ENCODE data around the gene CNBP. TPM values are rescaled to one million over a fixed set of nuclear protein-coding genes. Genes with fewer than 3 reads are reported as not detected.
A peak's percentile ranks its signal among the peaks of the same experiment; 100 is the strongest.

The CNBP gene
- total and polyA plus RNA-seq, 9 of the 15 experiments (the other 6 are each of a cell fraction or from before 2014, with no cell fraction given) = 284 to 717 (median 412) TPM

DNA sequence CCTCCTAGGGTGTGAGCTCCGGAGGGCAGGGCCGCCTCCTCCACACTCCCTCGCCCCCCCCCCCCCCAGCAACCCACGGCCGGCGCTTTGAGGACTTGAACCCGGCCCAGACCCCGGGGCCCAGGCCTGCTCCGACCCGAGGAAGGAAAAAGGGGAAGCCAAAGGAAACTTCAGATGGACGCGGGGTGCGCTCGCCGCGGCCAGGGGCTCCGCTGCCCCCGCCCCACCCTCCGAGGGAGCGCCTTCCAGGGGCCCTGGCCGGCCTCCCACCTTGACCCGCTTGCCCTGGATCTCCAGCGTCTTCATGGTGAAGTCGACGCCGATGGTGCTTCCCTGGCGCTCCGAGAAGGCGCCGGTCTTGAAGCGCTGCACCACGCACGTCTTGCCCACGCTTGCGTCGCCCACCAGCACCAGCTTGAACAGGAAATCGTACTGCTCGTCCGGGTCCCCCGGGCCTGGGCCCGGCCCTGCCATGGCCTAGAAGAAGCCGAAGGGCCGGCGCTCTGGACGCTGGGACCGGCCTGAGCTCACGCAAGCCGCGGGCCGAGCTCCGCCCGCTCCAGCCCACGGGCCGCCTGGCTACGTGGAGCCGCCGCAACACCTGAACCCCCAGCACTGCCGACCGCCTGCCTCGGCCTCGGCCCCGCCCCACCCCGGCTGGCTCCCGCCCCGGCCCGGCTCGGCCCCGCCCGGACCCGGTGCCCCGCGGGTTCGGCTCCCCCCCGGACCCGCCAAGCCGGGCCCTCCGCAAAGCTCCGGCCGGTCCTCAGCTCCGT, 62.5 kb downstream of the CNBP start:
- H3K4me3 ChIP-seq = peak overlapping the region; percentile 58
- H3K4me1 ChIP-seq (replicated peaks in 1 of 2; ENCODE audit: control insufficient read depth in 2 of 2, insufficient read depth in 2 of 2, low read length in 2 of 2) = peaks cover 20 to 30% of the 10 kb centered on the region in 2 experiments
- peaks cover 15% of the 10 kb centered on the region; the same call in 2 of the 3 replicates for H3K79me2 ChIP-seq (ENCODE audit: control insufficient read depth, insufficient read depth, low read length)
- CTCF ChIA-PET (ENCODE audit: low intra/inter-chr PET ratio) = no interaction called here
- peak; percentile 57 for ATAC-seq
- DNase-seq (ENCODE audit: extremely low read depth in 1 of 4, low spot score in 3 of 4) = no peak
- H3K9me3 ChIP-seq (replicated peaks; ENCODE audit: control insufficient read depth, insufficient read depth, low read depth, low read length) = no peaks in the 10 kb centered on the region
- no peak for FAIRE-seq
- in situ Hi-C loops (cut with MboI) = no loop called here
- no peaks in the 10 kb centered on the region for H3K36me3 ChIP-seq (ENCODE audit: control insufficient read depth, insufficient read depth, low read length)
- no peaks in the 10 kb centered on the region for H3K27me3 ChIP-seq (ENCODE audit: control insufficient read depth in 2 of 2, insufficient read depth in 2 of 2, low read length in 2 of 2)
- WGBS (ENCODE audit: insufficient coverage, low coverage, missing lambda C conversion rate) = 1% methylated on average over 20 of the region's 80 CpGs
- H3K9me1 ChIP-seq (ENCODE audit: control insufficient read depth, insufficient read depth, low read length) = no peaks in the 10 kb centered on the region
- H3K9ac ChIP-seq (ENCODE audit: insufficient read depth in 1 of 2, low read depth in 2 of 2, low read length in 2 of 2) = peak overlapping the region; percentile 68 to 94
- no peaks in the 10 kb centered on the region for H4K20me1 ChIP-seq (replicated peaks; ENCODE audit: control insufficient read depth, insufficient read depth, low read length)
- POLR2A ChIA-PET = interaction anchor here (0.6 to 2.1 kb wide), 8 partner anchors 8 to 124 kb away, joined by 3 to 10 read pairs (median 4); no protein-coding TSS in a partner anchor
- peak overlapping the region; percentile 75 for H3K27ac ChIP-seq (ENCODE audit: extremely low read depth, low read depth, low read length)
- peak overlapping the region; percentile 69 for H2AFZ ChIP-seq (ENCODE audit: low read depth, low read length)
- intact Hi-C loops (cut with micrococcal nuclease) = no loop called here
- H3K4me2 ChIP-seq (ENCODE audit: insufficient read depth, low read length) = peak overlapping the region; percentile 87
- no TSS peak for BruUV-seq (replicated peaks)
- TF ChIP-seq, protein P1, sequence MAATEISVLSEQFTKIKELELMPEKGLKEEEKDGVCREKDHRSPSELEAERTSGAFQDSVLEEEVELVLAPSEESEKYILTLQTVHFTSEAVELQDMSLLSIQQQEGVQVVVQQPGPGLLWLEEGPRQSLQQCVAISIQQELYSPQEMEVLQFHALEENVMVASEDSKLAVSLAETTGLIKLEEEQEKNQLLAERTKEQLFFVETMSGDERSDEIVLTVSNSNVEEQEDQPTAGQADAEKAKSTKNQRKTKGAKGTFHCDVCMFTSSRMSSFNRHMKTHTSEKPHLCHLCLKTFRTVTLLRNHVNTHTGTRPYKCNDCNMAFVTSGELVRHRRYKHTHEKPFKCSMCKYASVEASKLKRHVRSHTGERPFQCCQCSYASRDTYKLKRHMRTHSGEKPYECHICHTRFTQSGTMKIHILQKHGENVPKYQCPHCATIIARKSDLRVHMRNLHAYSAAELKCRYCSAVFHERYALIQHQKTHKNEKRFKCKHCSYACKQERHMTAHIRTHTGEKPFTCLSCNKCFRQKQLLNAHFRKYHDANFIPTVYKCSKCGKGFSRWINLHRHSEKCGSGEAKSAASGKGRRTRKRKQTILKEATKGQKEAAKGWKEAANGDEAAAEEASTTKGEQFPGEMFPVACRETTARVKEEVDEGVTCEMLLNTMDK (IDR thresholded peaks at IDR 0.05; ENCODE audit: borderline replicate concordance, insufficient read depth, low read depth, low read length, poor library complexity, severe bottlenecking) = no peak
- TF ChIP-seq, protein P2, sequence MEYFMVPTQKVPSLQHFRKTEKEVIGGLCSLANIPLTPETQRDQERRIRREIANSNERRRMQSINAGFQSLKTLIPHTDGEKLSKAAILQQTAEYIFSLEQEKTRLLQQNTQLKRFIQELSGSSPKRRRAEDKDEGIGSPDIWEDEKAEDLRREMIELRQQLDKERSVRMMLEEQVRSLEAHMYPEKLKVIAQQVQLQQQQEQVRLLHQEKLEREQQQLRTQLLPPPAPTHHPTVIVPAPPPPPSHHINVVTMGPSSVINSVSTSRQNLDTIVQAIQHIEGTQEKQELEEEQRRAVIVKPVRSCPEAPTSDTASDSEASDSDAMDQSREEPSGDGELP (CRISPR knock-in tag; IDR thresholded peaks at IDR 0.05; ENCODE audit: borderline replicate concordance) = no peak
- TF ChIP-seq, protein P3, sequence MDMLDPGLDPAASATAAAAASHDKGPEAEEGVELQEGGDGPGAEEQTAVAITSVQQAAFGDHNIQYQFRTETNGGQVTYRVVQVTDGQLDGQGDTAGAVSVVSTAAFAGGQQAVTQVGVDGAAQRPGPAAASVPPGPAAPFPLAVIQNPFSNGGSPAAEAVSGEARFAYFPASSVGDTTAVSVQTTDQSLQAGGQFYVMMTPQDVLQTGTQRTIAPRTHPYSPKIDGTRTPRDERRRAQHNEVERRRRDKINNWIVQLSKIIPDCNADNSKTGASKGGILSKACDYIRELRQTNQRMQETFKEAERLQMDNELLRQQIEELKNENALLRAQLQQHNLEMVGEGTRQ (CRISPR knock-in tag; IDR thresholded peaks at IDR 0.05) = no peak
- TF ChIP-seq TAF7 (tag; IDR thresholded peaks at IDR 0.05) = no peak
- TF ChIP-seq CXXC5 (CRISPR knock-in tag; IDR thresholded peaks at IDR 0.05) = no peak; the same call in 1 of the 2 replicates
- TF ChIP-seq, protein P4, sequence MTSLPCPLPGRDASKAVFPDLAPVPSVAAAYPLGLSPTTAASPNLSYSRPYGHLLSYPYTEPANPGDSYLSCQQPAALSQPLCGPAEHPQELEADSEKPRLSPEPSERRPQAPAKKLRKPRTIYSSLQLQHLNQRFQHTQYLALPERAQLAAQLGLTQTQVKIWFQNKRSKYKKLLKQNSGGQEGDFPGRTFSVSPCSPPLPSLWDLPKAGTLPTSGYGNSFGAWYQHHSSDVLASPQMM (CRISPR knock-in tag; IDR thresholded peaks at IDR 0.05) = no peak
- no peak for TF ChIP-seq RHOXF2B (CRISPR knock-in tag; conservative IDR thresholded peaks at IDR 0.05)
- TF ChIP-seq, protein P5, sequence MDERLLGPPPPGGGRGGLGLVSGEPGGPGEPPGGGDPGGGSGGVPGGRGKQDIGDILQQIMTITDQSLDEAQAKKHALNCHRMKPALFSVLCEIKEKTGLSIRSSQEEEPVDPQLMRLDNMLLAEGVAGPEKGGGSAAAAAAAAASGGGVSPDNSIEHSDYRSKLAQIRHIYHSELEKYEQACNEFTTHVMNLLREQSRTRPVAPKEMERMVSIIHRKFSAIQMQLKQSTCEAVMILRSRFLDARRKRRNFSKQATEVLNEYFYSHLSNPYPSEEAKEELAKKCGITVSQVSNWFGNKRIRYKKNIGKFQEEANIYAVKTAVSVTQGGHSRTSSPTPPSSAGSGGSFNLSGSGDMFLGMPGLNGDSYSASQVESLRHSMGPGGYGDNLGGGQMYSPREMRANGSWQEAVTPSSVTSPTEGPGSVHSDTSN (CRISPR knock-in tag; IDR thresholded peaks at IDR 0.05; ENCODE audit: low read depth) = no peak
- TF ChIP-seq, protein P5 (tag; conservative IDR thresholded peaks at IDR 0.05; ENCODE audit: low read depth) = no peak
- TF ChIP-seq, protein P6, sequence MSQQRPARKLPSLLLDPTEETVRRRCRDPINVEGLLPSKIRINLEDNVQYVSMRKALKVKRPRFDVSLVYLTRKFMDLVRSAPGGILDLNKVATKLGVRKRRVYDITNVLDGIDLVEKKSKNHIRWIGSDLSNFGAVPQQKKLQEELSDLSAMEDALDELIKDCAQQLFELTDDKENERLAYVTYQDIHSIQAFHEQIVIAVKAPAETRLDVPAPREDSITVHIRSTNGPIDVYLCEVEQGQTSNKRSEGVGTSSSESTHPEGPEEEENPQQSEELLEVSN (IDR thresholded peaks at IDR 0.05; ENCODE audit: borderline replicate concordance in 1 of 2, extremely low read depth in 1 of 2, insufficient read depth in 1 of 2, insufficient read length in 1 of 2, low read depth in 1 of 2, low read length in 1 of 2, poor library complexity in 1 of 2, severe bottlenecking in 1 of 2) = peak in 1 of 2 experiments; percentile 15
- peak; percentile 58 for TF ChIP-seq POLR2G (IDR thresholded peaks at IDR 0.05; ENCODE audit: low read depth, low read length)

Measured in K562 (cell line).